HepG2 (cell line): Measurements from ENCODE around the gene UTP4.

Experiments
- AKAP8 ChIP-seq: sonication (generic); formaldehyde crosslinking; IDR thresholded peaks from 2 replicates; pipeline ENCODE4 v1.5.1; 2020; ENCODE audit warnings: mild to moderate bottlenecking, missing genetic modification reagents
- EHMT2 ChIP-seq: fragments of 200-600 bp; sonication (generic); IDR thresholded peaks from 2 replicates; pipeline ENCODE4 v1.7.0; 2017; ENCODE audit warnings: antibody characterized with exemption, low read depth, low read length, borderline replicate concordance
- ELF1 ChIP-seq: sonication (generic); formaldehyde crosslinking; IDR thresholded peaks from 2 replicates; pipeline ENCODE4 v1.4.0; 2020; ENCODE audit warnings: missing genetic modification reagents
- HMG20B ChIP-seq: conservative IDR thresholded peaks from 2 replicates; pipeline ENCODE4 v1.6.1; 2016; ENCODE audit warnings: missing genetic modification reagents, missing compliant biosample characterization
- POLR2AphosphoS5 ChIP-seq: IDR thresholded peaks from 2 replicates; pipeline ENCODE4 v1.6.1; 2012; ENCODE audit warnings: low read depth, low read length
- SIX1 ChIP-seq: sonication (generic); formaldehyde crosslinking; IDR thresholded peaks from 2 replicates; pipeline ENCODE4 v1.4.0; 2020; ENCODE audit warnings: missing genetic modification reagents, borderline replicate concordance
- SRSF9 ChIP-seq: fragments of 200-400 bp; formaldehyde crosslinking; IDR thresholded peaks from 2 replicates; pipeline ENCODE4 v1.6.1; 2018; ENCODE audit warnings: borderline replicate concordance, mild to moderate bottlenecking, low read depth, low read length; ENCODE audit not compliant: insufficient read depth, poor library complexity, severe bottlenecking
- ZNF138 ChIP-seq: sonication (generic); formaldehyde crosslinking; IDR thresholded peaks from 2 replicates; pipeline ENCODE4 v1.5.0; 2020; ENCODE audit warnings: mild to moderate bottlenecking, low read depth, missing genetic modification reagents
- ZNF768 ChIP-seq: sonication (generic); formaldehyde crosslinking; IDR thresholded peaks from 2 replicates; pipeline ENCODE4 v1.4.0; 2020; ENCODE audit warnings: missing genetic modification reagents
- TF ChIP-seq, protein P1 (sequence below): sonication (generic); formaldehyde crosslinking; IDR thresholded peaks from 2 replicates; pipeline ENCODE4 v1.5.0; 2020; ENCODE audit warnings: mild to moderate bottlenecking, missing genetic modification reagents, moderate library complexity
- TF ChIP-seq, protein P2 (sequence below): sonication (generic); formaldehyde crosslinking; IDR thresholded peaks from 2 replicates; pipeline ENCODE4 v1.4.0; 2020; ENCODE audit warnings: mild to moderate bottlenecking, missing genetic modification reagents

DNA sequence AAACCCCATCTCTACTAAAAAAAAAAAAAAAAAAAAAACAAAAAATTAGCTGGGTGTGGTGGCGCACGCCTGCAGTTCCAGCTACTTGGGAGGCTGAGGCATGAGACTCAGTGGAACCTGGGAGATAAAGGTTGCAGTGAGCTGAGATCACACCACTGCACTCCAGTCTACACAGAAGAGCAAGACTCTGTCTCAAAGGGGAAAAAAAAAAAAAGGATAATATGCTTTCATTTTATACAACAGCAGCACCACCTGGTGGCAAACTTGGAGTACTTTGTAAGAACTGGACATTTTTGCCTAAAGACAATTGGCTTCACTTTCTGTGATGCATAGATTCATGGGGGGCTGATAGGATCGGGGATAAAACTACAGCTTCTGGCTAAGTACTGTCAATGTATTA, 8.5 kb upstream of the UTP4 start:
- TF ChIP-seq ZNF768 (CRISPR knock-in tag) (no peak), SRSF9 (no peak), HMG20B (CRISPR knock-in tag) (no peak), ZNF138 (CRISPR knock-in tag) (no peak), POLR2AphosphoS5 (peak; percentile 13; the same call in 1 of the 2 replicates), ELF1 (CRISPR knock-in tag) (no peak), EHMT2 (no peak), SIX1 (no peak), AKAP8 (CRISPR knock-in tag) (no peak)
- TF ChIP-seq, protein P1, sequence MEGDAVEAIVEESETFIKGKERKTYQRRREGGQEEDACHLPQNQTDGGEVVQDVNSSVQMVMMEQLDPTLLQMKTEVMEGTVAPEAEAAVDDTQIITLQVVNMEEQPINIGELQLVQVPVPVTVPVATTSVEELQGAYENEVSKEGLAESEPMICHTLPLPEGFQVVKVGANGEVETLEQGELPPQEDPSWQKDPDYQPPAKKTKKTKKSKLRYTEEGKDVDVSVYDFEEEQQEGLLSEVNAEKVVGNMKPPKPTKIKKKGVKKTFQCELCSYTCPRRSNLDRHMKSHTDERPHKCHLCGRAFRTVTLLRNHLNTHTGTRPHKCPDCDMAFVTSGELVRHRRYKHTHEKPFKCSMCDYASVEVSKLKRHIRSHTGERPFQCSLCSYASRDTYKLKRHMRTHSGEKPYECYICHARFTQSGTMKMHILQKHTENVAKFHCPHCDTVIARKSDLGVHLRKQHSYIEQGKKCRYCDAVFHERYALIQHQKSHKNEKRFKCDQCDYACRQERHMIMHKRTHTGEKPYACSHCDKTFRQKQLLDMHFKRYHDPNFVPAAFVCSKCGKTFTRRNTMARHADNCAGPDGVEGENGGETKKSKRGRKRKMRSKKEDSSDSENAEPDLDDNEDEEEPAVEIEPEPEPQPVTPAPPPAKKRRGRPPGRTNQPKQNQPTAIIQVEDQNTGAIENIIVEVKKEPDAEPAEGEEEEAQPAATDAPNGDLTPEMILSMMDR (CRISPR knock-in tag): peak; percentile 85
- TF ChIP-seq, protein P2, sequence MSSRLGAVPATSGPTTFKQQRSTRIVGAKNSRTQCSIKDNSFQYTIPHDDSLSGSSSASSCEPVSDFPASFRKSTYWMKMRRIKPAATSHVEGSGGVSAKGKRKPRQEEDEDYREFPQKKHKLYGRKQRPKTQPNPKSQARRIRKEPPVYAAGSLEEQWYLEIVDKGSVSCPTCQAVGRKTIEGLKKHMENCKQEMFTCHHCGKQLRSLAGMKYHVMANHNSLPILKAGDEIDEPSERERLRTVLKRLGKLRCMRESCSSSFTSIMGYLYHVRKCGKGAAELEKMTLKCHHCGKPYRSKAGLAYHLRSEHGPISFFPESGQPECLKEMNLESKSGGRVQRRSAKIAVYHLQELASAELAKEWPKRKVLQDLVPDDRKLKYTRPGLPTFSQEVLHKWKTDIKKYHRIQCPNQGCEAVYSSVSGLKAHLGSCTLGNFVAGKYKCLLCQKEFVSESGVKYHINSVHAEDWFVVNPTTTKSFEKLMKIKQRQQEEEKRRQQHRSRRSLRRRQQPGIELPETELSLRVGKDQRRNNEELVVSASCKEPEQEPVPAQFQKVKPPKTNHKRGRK (CRISPR knock-in tag): no peak
